Stimulated activated CD4-positive, alpha-beta T cell treated with anti-CD3 and anti-CD28 coated beads, Interleukin-15, amount 100 ng/mL, for 1 hour (primary cell): Measurements from ENCODE around the gene VENTX.
"Not testable (repeated sequence)": the region's sequence is repeated elsewhere in the genome, so short reads cannot be mapped to it uniquely, and the experiment has no call there.

ENCODE experiments used
- DNase-seq, 2 donors: peaks; one replicate each; pipeline ENCODE4 v3.0.0-alpha.2; 2020; ENCODE audit warnings: low read depth in 1 of 2, low spot score in 1 of 2

Gene VENTX

GRCh38 chr10:133254421-133255120 lies 16.9 kb downstream of the VENTX start:
- no peak for DNase-seq

GRCh38 chr10:133255323-133255722 lies 17.7 kb downstream of the VENTX start:
- no peak for DNase-seq

- DNase-seq, result no peak
Observed at GRCh38 chr10:133257489-133258065, 19.9 kb downstream of the VENTX start.

GRCh38 chr10:133258066-133258817 lies 20.6 kb downstream of the VENTX start:
- no peak for DNase-seq

GRCh38 chr10:133258818-133259601 lies 21.4 kb downstream of the VENTX start:
- DNase-seq, result peak; percentile 57 to 58

GRCh38 chr10:133259602-133259989 lies 21.9 kb downstream of the VENTX start:
- no peak for DNase-seq

GRCh38 chr10:133260895-133261725 lies 23.5 kb downstream of the VENTX start:
- peak in 1 of 2 donors; percentile 50 for DNase-seq

- DNase-seq, result peak; percentile 72 to 77
Observed at GRCh38 chr10:133261726-133262325, 24.2 kb downstream of the VENTX start.

GRCh38 chr10:133262696-133263095 lies 25.0 kb downstream of the VENTX start:
- DNase-seq, result no peak

GRCh38 chr10:133263674-133264073 lies 26.0 kb downstream of the VENTX start:
- no peak for DNase-seq

GRCh38 chr10:133264461-133264860 lies 26.8 kb downstream of the VENTX start:
- DNase-seq, result no peak

- DNase-seq, result not testable (repeated sequence)
Observed at GRCh38 chr10:133265052-133265451, 27.4 kb downstream of the VENTX start.

- no peak for DNase-seq
Observed at GRCh38 chr10:133266056-133266795, 28.6 kb downstream of the VENTX start.

GRCh38 chr10:133267293-133267692 lies 29.6 kb downstream of the VENTX start:
- DNase-seq, result no peak

GRCh38 chr10:133267829-133268228 lies 30.2 kb downstream of the VENTX start:
- DNase-seq, result no peak

GRCh38 chr10:133268532-133268931 lies 30.9 kb downstream of the VENTX start:
- no peak for DNase-seq

- no peak for DNase-seq
Observed at GRCh38 chr10:133269367-133269766, 31.7 kb downstream of the VENTX start.

GRCh38 chr10:133270204-133270603 lies 32.5 kb downstream of the VENTX start:
- DNase-seq, result no peak

GRCh38 chr10:133270773-133271297 lies 33.2 kb downstream of the VENTX start:
- DNase-seq, result no peak
